DMS153 treated with DMSO at 0.1 percent for 48 hours (cell line): ENCODE results near the gene ABLIM2.
A peak's percentile ranks its signal among the peaks of the same experiment; 100 is the strongest.

Experiments
- DNase-seq: peaks from one replicate; lab custom pipeline; 2025; ENCODE audit not compliant: unreplicated experiment; lab: John Stamatoyannopoulos, UW

The ABLIM2 gene

DNA sequence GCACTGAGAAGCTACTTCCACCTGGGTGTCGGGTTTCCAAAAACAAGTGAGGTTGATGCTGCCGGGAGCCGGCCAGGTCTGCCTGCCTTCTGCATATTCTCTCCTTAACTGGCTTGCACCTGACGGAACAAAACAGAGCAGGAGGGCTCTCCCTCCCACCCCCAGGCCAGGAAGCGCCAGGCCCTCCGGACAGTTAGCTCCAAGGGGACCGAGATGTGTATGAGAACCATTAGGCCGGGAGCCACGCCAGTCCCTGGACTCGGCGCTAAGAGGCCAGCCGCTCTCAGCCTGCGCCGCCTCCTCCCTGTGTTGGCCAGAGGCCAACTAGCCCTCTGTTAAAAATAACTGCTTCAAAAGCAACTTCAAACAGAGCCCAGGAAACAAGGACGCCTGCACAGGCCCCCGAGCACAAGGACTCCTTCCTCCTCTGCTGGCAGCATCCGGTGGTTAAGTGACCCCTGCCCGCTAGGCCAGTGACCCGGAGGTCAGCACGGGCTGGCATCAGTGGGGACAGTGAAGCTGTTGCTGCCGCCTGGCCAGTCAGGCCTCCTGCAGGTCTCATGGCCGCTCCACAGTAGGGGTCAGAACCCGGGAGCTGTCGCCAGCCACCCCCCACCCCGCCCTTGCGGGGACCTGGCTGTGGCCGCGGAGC lies 107.9 kb downstream of the ABLIM2 start:
- peak; percentile 84 for DNase-seq

DNA sequence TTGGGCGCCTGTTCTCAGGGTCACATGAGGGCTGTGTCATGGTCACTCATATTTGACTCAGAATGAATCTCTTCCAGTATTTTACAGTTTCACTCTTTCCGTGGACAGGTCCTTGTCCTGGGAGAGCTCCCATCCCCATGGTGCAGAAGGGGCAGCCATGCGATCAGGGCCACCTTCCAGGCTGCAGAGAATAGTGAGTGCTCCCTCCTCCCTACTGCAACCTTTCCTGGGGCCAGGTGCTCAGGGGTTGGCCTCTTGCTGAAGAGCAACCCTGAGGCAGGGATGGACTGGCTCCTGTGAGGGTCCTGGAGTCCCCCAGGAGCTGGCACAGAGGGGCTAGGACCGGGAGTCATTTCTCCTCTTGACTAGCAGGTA lies 108.4 kb downstream of the ABLIM2 start:
- no peak for DNase-seq

DNA sequence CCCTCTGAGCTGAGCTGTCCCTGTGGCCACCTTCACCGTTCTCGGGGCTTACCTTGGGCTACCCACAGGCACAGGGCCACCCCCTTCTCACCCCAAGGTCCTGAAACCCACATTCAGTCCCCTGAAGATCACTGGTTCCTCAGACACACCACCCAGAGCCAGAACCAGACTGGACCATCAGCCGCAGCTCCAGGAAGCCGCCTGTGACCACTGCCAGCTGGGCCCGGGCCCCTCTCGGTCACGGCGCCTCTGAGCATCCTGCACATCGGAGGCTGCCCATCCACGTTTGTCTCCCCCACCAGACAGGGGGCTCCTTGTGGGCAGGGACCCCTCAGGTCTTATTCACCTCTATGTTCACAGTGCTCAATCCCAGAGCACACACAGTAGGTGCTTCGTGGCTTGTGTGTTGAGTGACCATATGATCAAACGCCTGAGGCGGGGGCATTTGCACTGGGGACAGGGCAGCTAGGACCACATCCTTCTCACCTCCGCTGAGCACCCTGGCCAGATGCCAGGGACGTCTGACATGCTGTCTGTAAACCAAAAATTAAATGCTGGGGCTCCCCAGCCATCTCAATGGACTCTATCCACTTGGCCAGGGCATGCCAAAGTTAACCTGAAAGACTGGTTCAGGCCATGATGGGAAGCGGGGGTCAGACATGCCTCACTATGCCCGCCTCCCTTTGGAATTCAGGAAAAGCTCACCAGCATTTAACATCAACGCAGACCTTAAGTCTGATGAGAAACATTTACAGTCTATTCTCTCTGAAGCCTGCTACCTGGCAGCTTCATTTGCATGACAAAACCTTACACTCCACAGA lies 109.5 kb downstream of the ABLIM2 start:
- DNase-seq = no peak

DNA sequence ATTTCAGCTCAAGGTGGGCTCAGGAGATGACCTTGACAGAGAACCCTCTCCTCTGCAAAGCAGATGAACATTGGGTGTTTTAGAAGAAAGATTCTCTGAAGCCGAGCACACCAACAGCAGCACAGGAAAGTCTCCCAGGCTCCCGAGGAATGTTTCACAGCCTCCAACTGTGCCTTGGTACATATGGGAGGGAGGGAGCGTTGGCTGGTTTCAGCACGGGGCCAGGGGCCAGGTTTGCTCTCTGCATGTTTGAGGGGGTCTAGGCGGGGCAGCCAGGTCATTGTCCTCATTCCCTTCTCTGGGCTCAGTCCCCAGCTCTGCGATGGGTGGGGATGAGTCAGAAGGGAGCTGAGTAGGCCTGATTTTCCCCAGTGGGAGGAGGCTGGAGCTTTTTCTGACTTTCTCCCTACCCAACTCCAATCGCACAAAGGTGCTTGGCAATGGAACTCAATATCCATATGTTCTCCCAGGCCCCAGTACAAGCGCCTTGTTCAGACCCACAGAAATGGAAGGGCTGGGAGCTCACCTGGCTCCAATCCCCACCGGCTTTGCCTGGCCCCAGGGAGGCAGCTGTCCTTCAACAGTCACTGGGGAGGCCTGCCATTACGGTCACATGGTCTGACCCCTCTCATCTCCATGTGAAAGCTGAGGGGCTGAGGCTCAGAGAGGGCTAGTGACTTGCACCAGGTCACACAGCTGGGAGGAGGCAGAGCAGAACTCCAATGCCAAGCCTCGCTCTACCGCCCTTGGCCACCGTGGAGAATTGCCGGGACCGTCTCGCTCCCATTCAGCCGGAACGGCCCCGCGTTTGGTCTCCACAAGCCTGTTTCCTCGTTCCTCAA lies 110.6 kb downstream of the ABLIM2 start:
- no peak for DNase-seq

DNA sequence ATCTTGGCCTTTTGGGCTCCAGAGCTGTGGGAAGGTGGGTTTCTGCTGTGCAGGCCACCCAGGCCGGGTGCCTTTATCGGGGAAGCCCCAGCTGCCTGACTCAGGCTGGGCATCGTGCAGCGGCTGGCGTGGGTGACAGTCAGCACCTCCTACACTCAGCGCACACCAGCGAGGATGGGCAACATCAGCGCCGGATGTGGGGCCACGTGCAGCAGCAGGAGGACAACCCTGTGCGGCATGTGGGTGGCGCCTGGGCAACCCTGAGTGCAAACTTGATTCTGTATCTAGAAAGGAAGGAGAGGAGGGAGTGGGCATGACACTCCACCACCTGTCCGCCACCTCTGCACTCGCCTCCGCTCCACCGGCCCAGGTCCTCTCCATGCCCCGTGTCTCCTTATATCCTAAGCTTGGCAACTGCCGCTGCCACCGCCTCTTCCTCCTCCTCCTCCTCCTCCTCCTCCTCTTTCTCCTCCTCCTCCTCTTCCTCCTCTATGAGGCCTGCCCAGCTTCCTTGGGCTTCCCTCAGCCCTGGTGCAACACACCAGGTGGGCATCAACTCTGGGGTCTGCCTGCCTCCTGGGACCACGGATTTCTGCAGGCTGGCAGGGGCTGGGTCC lies 111.6 kb downstream of the ABLIM2 start:
- DNase-seq = no peak

DNA sequence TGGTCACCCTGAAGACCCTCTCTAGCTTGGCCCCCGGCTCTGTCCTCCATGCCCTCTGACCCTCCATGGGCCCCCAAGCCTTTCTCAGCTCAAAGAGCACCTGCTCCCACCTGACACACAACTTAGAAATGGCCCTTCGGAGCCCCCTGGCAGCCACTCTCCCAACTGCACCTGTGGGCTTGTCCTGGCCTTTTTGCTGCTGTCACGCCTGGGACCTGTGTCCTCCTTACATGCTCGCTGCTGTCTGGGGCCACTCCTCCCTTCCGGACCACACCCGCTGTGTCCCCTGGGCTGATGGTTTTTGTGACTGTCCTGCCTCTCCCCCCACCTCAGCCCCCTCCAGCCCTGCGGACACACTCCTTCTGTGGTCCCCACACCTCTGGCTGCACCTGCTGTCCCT lies 112.7 kb downstream of the ABLIM2 start:
- no peak for DNase-seq

DNA sequence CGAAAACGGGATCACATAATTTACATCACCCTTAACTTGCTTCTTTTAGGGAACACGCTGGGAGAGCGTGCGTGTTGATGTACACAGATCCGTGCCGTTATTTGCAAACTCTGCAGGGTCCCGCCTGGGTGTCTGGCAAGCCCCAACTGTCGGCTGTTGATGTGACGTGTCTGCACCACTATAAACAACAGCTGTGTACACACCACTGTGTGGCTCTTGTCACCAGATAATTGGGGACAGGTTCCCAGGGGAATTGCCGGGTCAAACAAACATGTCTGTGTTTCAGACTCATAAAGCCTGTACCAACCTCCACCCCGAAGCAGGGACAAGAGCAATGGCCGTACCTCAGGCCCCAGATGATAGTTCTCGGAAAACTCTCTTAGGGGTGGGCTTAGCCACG lies 113.9 kb downstream of the ABLIM2 start:
- peak; percentile 47 for DNase-seq

DNA sequence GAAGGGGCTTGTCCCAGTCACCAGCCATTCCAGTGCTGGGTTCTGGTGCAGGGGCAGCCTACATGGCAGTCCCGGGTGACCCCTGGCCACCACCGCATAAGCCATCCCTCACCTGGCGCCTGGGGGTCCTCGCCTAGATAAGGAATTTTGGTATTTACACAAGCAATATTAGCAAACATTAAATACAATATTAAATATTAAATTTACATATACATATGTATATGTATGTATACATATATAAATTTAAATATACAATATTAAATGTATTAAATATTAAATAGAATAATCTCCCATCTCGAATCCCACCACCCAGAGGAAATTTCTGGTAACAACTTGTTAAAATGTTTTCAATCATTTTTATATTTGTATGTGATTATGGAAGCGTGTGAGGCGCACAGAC lies 114.4 kb downstream of the ABLIM2 start:
- no peak for DNase-seq

- DNase-seq = no peak
These were observed 115.0 kb downstream of the ABLIM2 start for GRCh38 chr4:8043596-8043995.

- DNase-seq = no peak
These were observed 116.7 kb downstream of the ABLIM2 start for GRCh38 chr4:8041868-8042267.

DNA sequence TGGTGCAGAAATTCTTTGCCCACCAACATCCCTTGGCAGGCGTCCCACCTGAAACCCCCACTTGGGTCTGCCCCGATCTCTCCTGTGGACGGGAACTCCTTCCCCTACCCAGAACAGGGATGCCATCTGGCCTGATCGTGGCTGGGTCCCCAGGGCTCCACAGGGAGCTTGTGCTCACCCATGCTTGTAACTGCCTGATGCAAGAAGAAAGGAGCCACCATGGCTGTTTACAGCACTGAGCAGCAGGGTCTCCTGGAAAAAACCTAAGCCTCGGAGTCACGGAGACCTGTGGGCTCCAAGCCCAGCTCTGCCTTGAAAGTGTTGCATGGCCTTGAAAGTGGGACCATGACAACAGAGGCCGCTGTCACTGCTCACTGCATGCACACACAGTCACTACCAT lies 117.4 kb downstream of the ABLIM2 start:
- DNase-seq = no peak

- no peak for DNase-seq
These were observed 118.0 kb downstream of the ABLIM2 start for GRCh38 chr4:8040607-8041006.

- no peak for DNase-seq
These were observed 118.8 kb downstream of the ABLIM2 start for GRCh38 chr4:8039853-8040252.

GRCh38 chr4:8039290-8039689 lies 119.3 kb downstream of the ABLIM2 start:
- no peak for DNase-seq

- peak; percentile 31 for DNase-seq
These were observed 119.8 kb downstream of the ABLIM2 start for GRCh38 chr4:8038719-8039251.

GRCh38 chr4:8038083-8038482 lies 120.5 kb downstream of the ABLIM2 start:
- DNase-seq = no peak

DNA sequence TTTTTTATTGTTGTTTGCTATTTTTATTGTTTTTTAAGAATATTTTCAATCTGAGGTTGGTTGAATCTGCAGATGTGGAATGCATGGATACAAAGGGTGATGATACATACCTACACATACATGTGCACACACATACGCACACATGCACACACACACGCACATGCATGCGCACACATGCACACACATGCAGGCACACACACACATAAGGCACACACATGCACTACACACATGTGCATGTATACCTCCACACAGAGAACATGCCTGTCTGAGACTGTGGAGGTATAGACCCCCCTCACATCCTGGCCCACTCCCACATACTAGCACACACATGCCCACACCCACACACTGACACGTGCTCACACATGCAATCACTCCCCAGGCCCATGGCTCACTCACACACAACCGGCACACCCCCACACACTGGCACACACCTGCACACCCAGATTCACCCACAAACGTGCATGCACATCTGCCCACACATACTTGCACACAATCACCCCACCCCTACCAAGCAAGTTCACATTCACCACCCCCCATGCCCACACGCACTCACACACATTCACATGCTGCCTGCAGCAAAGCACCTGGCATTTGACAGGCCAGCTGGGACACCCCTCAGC lies 121.4 kb downstream of the ABLIM2 start:
- no peak for DNase-seq

DNA sequence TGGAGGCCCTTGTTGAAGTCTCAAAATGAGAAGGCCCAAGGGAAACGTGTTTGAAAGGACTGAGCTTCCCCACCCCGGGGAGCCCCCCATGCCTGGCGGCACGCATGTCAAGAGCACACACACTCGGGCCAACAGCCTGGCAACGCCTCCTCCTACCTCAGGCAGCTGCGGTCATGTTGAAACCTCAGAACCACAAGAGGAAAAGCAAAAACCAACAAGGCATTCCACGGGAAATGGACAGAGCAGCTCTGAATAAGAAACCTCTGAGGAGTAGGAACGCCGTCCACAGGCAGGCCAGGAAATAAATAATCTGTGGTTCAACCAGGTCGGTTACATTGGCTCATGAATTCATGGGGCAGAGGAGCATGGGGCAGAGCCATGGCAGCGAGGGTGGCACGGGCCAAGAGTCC lies 123.2 kb downstream of the ABLIM2 start:
- DNase-seq = no peak

DNA sequence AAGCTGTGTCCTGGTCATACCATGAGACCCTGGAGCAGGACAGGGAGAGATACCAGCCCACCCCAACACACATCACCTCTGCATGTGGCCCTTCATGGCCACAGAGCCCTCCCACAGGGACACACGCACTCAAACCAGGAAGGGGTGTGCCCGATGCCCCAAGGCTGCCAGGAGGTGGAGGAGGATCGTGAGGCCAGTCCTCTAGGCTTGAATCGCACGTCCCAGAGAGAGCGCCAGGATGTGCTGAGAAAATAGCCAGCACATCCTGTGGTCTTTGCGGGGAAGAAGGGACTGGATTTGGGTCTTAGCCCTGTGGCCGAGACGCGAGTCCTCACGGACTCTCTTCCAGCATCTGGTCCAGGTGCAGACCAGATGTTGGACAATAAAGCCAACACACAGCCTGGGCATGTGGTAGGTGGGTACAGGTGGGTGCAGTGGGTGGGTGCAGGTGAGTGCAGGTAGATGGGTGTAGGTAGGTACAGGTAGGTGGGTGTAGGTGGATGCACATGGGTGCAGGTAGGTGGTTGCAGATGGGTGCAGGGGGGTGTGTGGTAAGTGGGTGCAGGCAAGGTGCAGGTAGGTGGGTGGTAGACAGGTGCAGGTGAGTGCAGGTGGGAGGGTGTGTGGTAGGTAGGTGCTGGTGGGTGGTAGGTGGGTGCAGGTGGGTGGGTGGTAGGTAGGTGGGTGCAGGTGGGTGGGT lies 124.6 kb downstream of the ABLIM2 start:
- no peak for DNase-seq
